ENCODE measurements around the gene DNAJC18. TPM values are rescaled to one million over a fixed set of nuclear protein-coding genes. Genes with fewer than 3 reads are reported as not detected.
"Not testable (repeated sequence)": the region's sequence is repeated elsewhere in the genome, so short reads cannot be mapped to it uniquely, and the experiment has no call there.

DNAJC18 gene
- total RNA-seq, 2 experiments from 2014 or later, result 3.7 to 5.4 TPM

- peak; percentile 40 for ATAC-seq
- peaks cover 26% of the 10 kb centered on the region for H3K36me3 Mint-ChIP-seq (ENCODE audit: low read depth)
- no peaks in the 10 kb centered on the region for H3K9me3 Mint-ChIP-seq (ENCODE audit: insufficient read depth)
- CTCF ChIA-PET, result interaction anchor here (0.7 to 4.4 kb wide), 7 partner anchors 10 to 69 kb away, joined by 3 to 32 read pairs (median 8); partner anchors contain the start of genes PAIP2 and SPATA24
- no peaks in the 10 kb centered on the region for H3K27me3 Mint-ChIP-seq (ENCODE audit: low read depth)
- H3K27ac Mint-ChIP-seq, result peak overlapping the region; percentile 99
- peaks cover 70% of the 10 kb centered on the region for H3K4me1 Mint-ChIP-seq (ENCODE audit: low read depth)
- POLR2A ChIA-PET, result interaction anchor here (0.9 to 11.6 kb wide), 8 partner anchors 9 to 99 kb away, joined by 3 to 139 read pairs (median 4); partner anchors contain the start of genes MATR3, PAIP2, SLC23A1 and SPATA24
- DNase-seq, result no peak
- peak overlapping the region; percentile 98 for H3K4me3 Mint-ChIP-seq
These were observed 47.0 kb downstream of the DNAJC18 start for GRCh38 chr5:139392324-139392677.

GRCh38 chr5:139391570-139392323 lies 47.6 kb downstream of the DNAJC18 start:
- no peaks in the 10 kb centered on the region for H3K27me3 Mint-ChIP-seq (ENCODE audit: low read depth)

GRCh38 chr5:139390639-139391569 lies 48.4 kb downstream of the DNAJC18 start:
- peak overlapping the region; percentile 98 for H3K4me3 Mint-ChIP-seq
- ATAC-seq (no peak), DNase-seq (no peak)
- POLR2A ChIA-PET, result interaction anchor here (0.7 to 11.6 kb wide), 10 partner anchors 11 to 139 kb away, joined by 3 to 139 read pairs (median 4); partner anchors contain the start of genes MATR3, PAIP2, SPATA24 and STING1
- peaks cover 21% of the 10 kb centered on the region for H3K36me3 Mint-ChIP-seq (ENCODE audit: low read depth)
- no peaks in the 10 kb centered on the region for H3K27me3 Mint-ChIP-seq (ENCODE audit: low read depth)
- H3K27ac Mint-ChIP-seq, result peak overlapping the region; percentile 99
- no peaks in the 10 kb centered on the region for H3K9me3 Mint-ChIP-seq (ENCODE audit: insufficient read depth)
- CTCF ChIA-PET, result interaction anchor here (1.0 to 4.4 kb wide), 16 partner anchors 11 to 812 kb away, joined by 3 to 32 read pairs (median 4); partner anchors contain the start of genes MATR3, PAIP2, SPATA24 and STING1
- peaks cover 67% of the 10 kb centered on the region for H3K4me1 Mint-ChIP-seq (ENCODE audit: low read depth)

More at GRCh38 chr5:139391570-139392323, 47.6 kb downstream of the DNAJC18 start:
- peak overlapping the region; percentile 98 for H3K4me3 Mint-ChIP-seq
- ATAC-seq (peak; percentile 18), DNase-seq (peak; percentile 64)
- peak overlapping the region; percentile 99 for H3K27ac Mint-ChIP-seq
- ChIA-PET POLR2A (interaction anchor here (0.7 to 11.6 kb wide), 12 partner anchors 8 to 98 kb away, joined by 3 to 139 read pairs (median 4); partner anchors contain the start of genes MATR3, PAIP2, SLC23A1 and SPATA24), CTCF (interaction anchor here (1.0 to 4.4 kb wide), 14 partner anchors 11 to 126 kb away, joined by 3 to 32 read pairs (median 4); partner anchors contain the start of genes PAIP2, SPATA24 and STING1)
- H3K4me1 Mint-ChIP-seq (ENCODE audit: low read depth), result peaks cover 67% of the 10 kb centered on the region
- no peaks in the 10 kb centered on the region for H3K9me3 Mint-ChIP-seq (ENCODE audit: insufficient read depth)
- peaks cover 26% of the 10 kb centered on the region for H3K36me3 Mint-ChIP-seq (ENCODE audit: low read depth)

GRCh38 chr5:139389701-139390638 lies 49.4 kb downstream of the DNAJC18 start, which contains the start of gene MZB1:
MZB1 (minus strand) TSS chr5:139389913; CDS start chr5:139389856, 57 bp downstream.
- Mint-ChIP-seq H3K4me3 (peak within 1 kb of the TSS; percentile 98), H3K4me1 (ENCODE audit: low read depth) (peaks cover 68% of the 10 kb centered on the region), H3K27ac (peak within 1 kb of the TSS; percentile 99), H3K9me3 (ENCODE audit: insufficient read depth) (no peaks in the 10 kb centered on the region), H3K36me3 (ENCODE audit: low read depth) (peaks cover 19% of the 10 kb centered on the region), H3K27me3 (ENCODE audit: low read depth) (no peaks in the 10 kb centered on the region)
- CTCF ChIA-PET, result interaction anchor here (1.0 to 4.4 kb wide), 9 partner anchors 12 to 811 kb away, joined by 3 to 32 read pairs (median 4); partner anchors contain the start of genes MATR3, PAIP2, SPATA24 and STING1
- DNase-seq (peak; percentile 91), ATAC-seq (peak; percentile 41)
- POLR2A ChIA-PET, result interaction anchor here (0.6 to 11.6 kb wide), 7 partner anchors 12 to 138 kb away, joined by 3 to 139 read pairs (median 6); partner anchors contain the start of genes MATR3, PAIP2 and SPATA24

- POLR2A ChIA-PET, result interaction anchor here (0.8 to 11.6 kb wide), 3 partner anchors 26 to 47 kb away, joined by 3 to 139 read pairs (median 3); partner anchors contain the start of gene PAIP2
- Mint-ChIP-seq H3K4me3 (peak overlapping the region; percentile 98), H3K27ac (peak overlapping the region; percentile 77), H3K36me3 (ENCODE audit: low read depth) (peaks cover 19% of the 10 kb centered on the region), H3K4me1 (ENCODE audit: low read depth) (peaks cover 81% of the 10 kb centered on the region), H3K27me3 (ENCODE audit: low read depth) (no peaks in the 10 kb centered on the region), H3K9me3 (ENCODE audit: insufficient read depth) (no peaks in the 10 kb centered on the region)
- no peak for DNase-seq
- CTCF ChIA-PET, result interaction anchor here (0.7 to 2.5 kb wide), 6 partner anchors 17 to 125 kb away, joined by 3 to 11 read pairs (median 4); partner anchors contain the start of gene PAIP2
- ATAC-seq, result no peak
These were observed 51.0 kb downstream of the DNAJC18 start for GRCh38 chr5:139388198-139388821.

GRCh38 chr5:139387611-139388197 lies 51.6 kb downstream of the DNAJC18 start:
- H3K27ac Mint-ChIP-seq, result peak overlapping the region; percentile 77
- peak overlapping the region; percentile 98 for H3K4me3 Mint-ChIP-seq
- no peaks in the 10 kb centered on the region for H3K27me3 Mint-ChIP-seq (ENCODE audit: low read depth)

GRCh38 chr5:139386956-139387355 lies 52.4 kb downstream of the DNAJC18 start:
- POLR2A ChIA-PET, result interaction anchor here (11.6 kb wide), 1 partner anchor 46 kb away, joined by 139 read pairs; the partner anchor contains the start of gene PAIP2
- not testable (repeated sequence) for H3K4me3 Mint-ChIP-seq; ATAC-seq; H3K9me3 Mint-ChIP-seq (ENCODE audit: insufficient read depth); DNase-seq; H3K27me3 Mint-ChIP-seq (ENCODE audit: low read depth)
- H3K4me1 Mint-ChIP-seq (ENCODE audit: low read depth), result peaks cover 81% of the 10 kb centered on the region
- peaks cover 12% of the 10 kb centered on the region for H3K36me3 Mint-ChIP-seq (ENCODE audit: low read depth)
- H3K27ac Mint-ChIP-seq, result peak overlapping the region; percentile 80
- CTCF ChIA-PET, result interaction anchor here (0.7 to 2.5 kb wide), 4 partner anchors 15 to 98 kb away, joined by 3 to 11 read pairs (median 4); partner anchors contain the start of genes PAIP2 and SPATA24

More at GRCh38 chr5:139387611-139388197, 51.6 kb downstream of the DNAJC18 start:
- H3K36me3 Mint-ChIP-seq (ENCODE audit: low read depth), result peaks cover 13% of the 10 kb centered on the region
- ChIA-PET CTCF (interaction anchor here (0.7 to 2.5 kb wide), 6 partner anchors 16 to 99 kb away, joined by 3 to 11 read pairs (median 4); partner anchors contain the start of genes PAIP2 and SPATA24), POLR2A (interaction anchor here (0.8 to 11.6 kb wide), 3 partner anchors 27 to 46 kb away, joined by 3 to 139 read pairs (median 3); partner anchors contain the start of gene PAIP2)
- ATAC-seq (no peak), DNase-seq (no peak)
- no peaks in the 10 kb centered on the region for H3K9me3 Mint-ChIP-seq (ENCODE audit: insufficient read depth)
- peaks cover 81% of the 10 kb centered on the region for H3K4me1 Mint-ChIP-seq (ENCODE audit: low read depth)

GRCh38 chr5:139386050-139386438 lies 53.3 kb downstream of the DNAJC18 start:
- ATAC-seq (no peak), DNase-seq (no peak)
- POLR2A ChIA-PET, result interaction anchor here (1.2 to 11.6 kb wide), 2 partner anchors 45 to 86 kb away, joined by 3 to 139 read pairs; partner anchors contain the start of gene PAIP2
- no peaks in the 10 kb centered on the region for H3K9me3 Mint-ChIP-seq (ENCODE audit: insufficient read depth)
- H3K27me3 Mint-ChIP-seq (ENCODE audit: low read depth), result no peaks in the 10 kb centered on the region
- peaks cover 73% of the 10 kb centered on the region for H3K4me1 Mint-ChIP-seq (ENCODE audit: low read depth)
- CTCF ChIA-PET, result interaction anchor here (0.9 kb wide), 1 partner anchor 10 kb away, joined by 3 read pairs; no protein-coding TSS in a partner anchor
- H3K27ac Mint-ChIP-seq, result peak overlapping the region; percentile 96
- H3K4me3 Mint-ChIP-seq, result no peak overlapping the region
- H3K36me3 Mint-ChIP-seq (ENCODE audit: low read depth), result peaks cover 9% of the 10 kb centered on the region

All from activated CD8-positive, alpha-beta T cell treated with anti-CD3 and anti-CD28 coated beads, Interleukin-2, amount 10 ng/mL, durations not matched to agents 7 days and 5 days (primary cell).